ENCODE data around the gene ANXA10. TPM values are rescaled to one million over a fixed set of nuclear protein-coding genes. Genes with fewer than 3 reads are reported as not detected.

ANXA10 gene
- total and polyA plus RNA-seq, 2 experiments from 2014 or later: 0.22 to 0.44 TPM

DNA sequence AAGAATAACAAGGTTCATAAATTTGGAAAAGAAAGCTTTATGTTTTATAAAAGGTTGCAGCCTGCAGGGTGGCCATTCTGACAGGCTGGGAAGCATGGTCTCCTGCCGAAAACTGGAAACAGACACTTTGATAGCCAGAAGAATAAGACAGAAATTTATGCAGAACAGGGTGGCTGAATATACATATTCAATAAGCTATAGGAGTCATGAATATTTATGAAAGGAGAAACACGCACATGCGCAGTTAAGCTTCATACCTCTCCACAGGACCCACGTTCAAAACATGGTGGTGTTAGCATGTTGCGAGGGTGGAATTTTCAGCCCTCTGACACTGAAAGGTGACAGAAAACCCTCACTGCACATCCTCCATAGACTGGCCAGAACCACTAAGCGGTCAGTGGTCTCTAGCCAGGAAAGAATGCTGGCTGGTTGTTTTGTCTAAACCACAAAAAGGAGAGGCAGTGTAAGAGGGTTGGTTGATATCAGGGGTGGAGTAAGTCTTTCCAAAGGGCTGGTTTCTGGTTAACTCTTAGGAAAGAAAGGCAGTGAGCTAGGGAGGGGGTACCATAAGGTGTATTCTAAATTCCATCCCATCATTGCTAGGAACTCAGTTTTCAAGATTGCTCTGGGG is 58.2 kb downstream of the ANXA10 start:
- H4K20me1 ChIP-seq (ENCODE audit: insufficient read depth): no peaks in the 10 kb centered on the region
- no peak for DNase-seq
- H3K4me3 ChIP-seq: no peak overlapping the region
- no peaks in the 10 kb centered on the region for H3K79me2 ChIP-seq (ENCODE audit: insufficient read depth)
- no peak overlapping the region for H3K27ac ChIP-seq
- H2AFZ ChIP-seq: no peak overlapping the region
- no peaks in the 10 kb centered on the region for H3K36me3 ChIP-seq (ENCODE audit: low read depth)
- WGBS, 2 experiments (ENCODE audit: low coverage in 1 of 2, low lambda C conversion rate in 2 of 2, missing lambda C conversion rate in 2 of 2): 88 to 89% methylated on average over 6 of the region's 6 CpGs
- in situ Hi-C loops (cut with MboI): no loop called here
- no peaks in the 10 kb centered on the region for H3K27me3 ChIP-seq (replicated peaks; ENCODE audit: insufficient read depth)
- H3K9me3 ChIP-seq (ENCODE audit: low read depth): no peaks in the 10 kb centered on the region
- no peak overlapping the region for H3K9ac ChIP-seq
- 0 out of 2 replicates have a peak, but pooled peaks cover 4% of the 10 kb centered on the region for H3K4me1 ChIP-seq (ENCODE audit: insufficient read depth)
- H3K9me2 ChIP-seq (ENCODE audit: insufficient read depth): no peaks in the 10 kb centered on the region
- TF ChIP-seq EZH2phosphoT487 (IDR thresholded peaks at IDR 0.05; ENCODE audit: insufficient read depth, low read depth): no peak
- no peak for TF ChIP-seq EZH2 (IDR thresholded peaks at IDR 0.05; ENCODE audit: insufficient read depth, poor library complexity, severe bottlenecking)
- no peaks in the 10 kb centered on the region for H3F3A ChIP-seq (ENCODE audit: insufficient read depth)
- no peak overlapping the region for H3K4me2 ChIP-seq (ENCODE audit: unreplicated experiment)

DNA sequence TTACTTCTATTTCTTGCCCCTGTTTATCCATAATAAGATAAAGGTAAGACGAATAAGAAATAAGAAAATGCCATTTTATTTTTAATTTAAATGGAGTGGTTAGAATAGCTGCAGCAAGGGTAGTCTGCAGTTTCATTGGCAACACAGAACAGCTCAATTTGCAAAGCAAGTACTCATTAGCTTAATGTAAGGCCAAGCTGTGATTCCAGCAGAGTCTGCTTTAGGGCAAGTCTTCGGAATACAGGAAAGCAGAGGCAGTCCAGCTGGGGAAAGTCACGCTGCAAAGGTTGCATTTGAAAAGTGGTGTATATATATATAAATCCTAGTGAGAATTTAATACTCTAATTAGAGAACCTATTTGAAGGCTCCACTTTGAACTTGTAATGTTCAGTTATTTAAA is 59.0 kb downstream of the ANXA10 start:
- H3K27me3 ChIP-seq (replicated peaks; ENCODE audit: insufficient read depth): no peaks in the 10 kb centered on the region
- H3K9ac ChIP-seq: no peak overlapping the region
- H4K20me1 ChIP-seq (ENCODE audit: insufficient read depth): no peaks in the 10 kb centered on the region
- no peaks in the 10 kb centered on the region for H3K9me3 ChIP-seq (ENCODE audit: low read depth)
- no peak for TF ChIP-seq EZH2 (IDR thresholded peaks at IDR 0.05; ENCODE audit: insufficient read depth, poor library complexity, severe bottlenecking)
- TF ChIP-seq EZH2phosphoT487 (IDR thresholded peaks at IDR 0.05; ENCODE audit: insufficient read depth, low read depth): no peak
- H3K79me2 ChIP-seq (ENCODE audit: insufficient read depth): no peaks in the 10 kb centered on the region
- H3K4me1 ChIP-seq (ENCODE audit: insufficient read depth): 0 out of 2 replicates have a peak, but pooled peaks cover 4% of the 10 kb centered on the region
- H3K9me2 ChIP-seq (ENCODE audit: insufficient read depth): no peaks in the 10 kb centered on the region
- DNase-seq: no peak
- in situ Hi-C loops (cut with MboI): no loop called here
- no peaks in the 10 kb centered on the region for H3K36me3 ChIP-seq (ENCODE audit: low read depth)
- H3K4me2 ChIP-seq (ENCODE audit: unreplicated experiment): no peak overlapping the region
- WGBS, 2 experiments (ENCODE audit: low coverage in 1 of 2, low lambda C conversion rate in 2 of 2, missing lambda C conversion rate in 2 of 2): 49 to 56% methylated on average over 3 of the region's 3 CpGs
- H3F3A ChIP-seq (ENCODE audit: insufficient read depth): no peaks in the 10 kb centered on the region
- H3K27ac ChIP-seq: no peak overlapping the region
- H2AFZ ChIP-seq: no peak overlapping the region
- H3K4me3 ChIP-seq: no peak overlapping the region

DNA sequence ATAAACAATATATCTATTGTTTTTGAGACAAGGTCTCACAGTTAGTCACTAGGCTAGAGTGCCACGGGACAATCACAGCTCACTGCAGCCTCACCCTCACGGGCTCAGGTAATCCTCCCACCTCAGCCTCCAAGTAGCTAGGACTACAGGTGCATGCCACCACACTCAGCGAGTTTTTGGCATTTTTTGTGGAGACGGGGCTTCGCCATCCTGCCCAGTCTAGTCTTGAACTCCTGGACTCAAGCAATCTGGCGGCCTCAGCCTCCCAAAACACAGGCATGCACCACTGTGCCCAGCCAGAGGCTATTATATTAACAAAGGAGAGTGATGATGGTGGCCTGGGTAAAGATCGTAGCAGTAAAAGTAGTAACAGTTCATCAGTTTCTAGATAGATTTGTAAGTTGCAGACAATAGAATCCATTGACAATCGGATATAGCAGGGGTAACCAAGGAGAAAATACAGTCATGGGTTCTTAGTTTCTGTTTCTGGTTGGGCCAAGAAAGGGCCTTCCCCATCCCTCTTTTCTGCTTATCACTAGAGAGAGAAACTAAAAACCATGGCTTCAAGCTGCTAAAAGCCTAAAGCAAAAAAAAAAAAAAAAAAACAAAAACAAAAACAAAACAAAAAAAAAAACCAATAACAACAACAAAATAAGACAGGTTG is 60.6 kb downstream of the ANXA10 start:
- DNase-seq: no peak
- Histone ChIP-seq H3K79me2 (ENCODE audit: insufficient read depth) (no peaks in the 10 kb centered on the region), H3K9me3 (ENCODE audit: low read depth) (no peaks in the 10 kb centered on the region), H3F3A (ENCODE audit: insufficient read depth) (no peaks in the 10 kb centered on the region), H3K4me1 (ENCODE audit: insufficient read depth) (0 out of 2 replicates have a peak, but pooled peaks cover 4% of the 10 kb centered on the region), H2AFZ (peak overlapping the region; percentile 73), H3K9ac (no peak overlapping the region), H3K36me3 (ENCODE audit: low read depth) (no peaks in the 10 kb centered on the region), H3K9me2 (ENCODE audit: insufficient read depth) (no peaks in the 10 kb centered on the region), H3K27me3 (replicated peaks; ENCODE audit: insufficient read depth) (no peaks in the 10 kb centered on the region), H3K4me2 (ENCODE audit: unreplicated experiment) (peak overlapping the region; percentile 70), H3K27ac (no peak overlapping the region), H4K20me1 (ENCODE audit: insufficient read depth) (no peaks in the 10 kb centered on the region), H3K4me3 (0 out of 2 replicates have a peak overlapping the region, but pooled peaks have one; percentile 64)
- TF ChIP-seq EZH2phosphoT487 (IDR thresholded peaks at IDR 0.05; ENCODE audit: insufficient read depth, low read depth): no peak
- no peak for TF ChIP-seq EZH2 (IDR thresholded peaks at IDR 0.05; ENCODE audit: insufficient read depth, poor library complexity, severe bottlenecking)
- WGBS, 2 experiments (ENCODE audit: low coverage in 1 of 2, low lambda C conversion rate in 2 of 2, missing lambda C conversion rate in 2 of 2): 81 to 86% methylated on average over 8 of the region's 8 CpGs
- in situ Hi-C loops (cut with MboI): no loop called here

DNA sequence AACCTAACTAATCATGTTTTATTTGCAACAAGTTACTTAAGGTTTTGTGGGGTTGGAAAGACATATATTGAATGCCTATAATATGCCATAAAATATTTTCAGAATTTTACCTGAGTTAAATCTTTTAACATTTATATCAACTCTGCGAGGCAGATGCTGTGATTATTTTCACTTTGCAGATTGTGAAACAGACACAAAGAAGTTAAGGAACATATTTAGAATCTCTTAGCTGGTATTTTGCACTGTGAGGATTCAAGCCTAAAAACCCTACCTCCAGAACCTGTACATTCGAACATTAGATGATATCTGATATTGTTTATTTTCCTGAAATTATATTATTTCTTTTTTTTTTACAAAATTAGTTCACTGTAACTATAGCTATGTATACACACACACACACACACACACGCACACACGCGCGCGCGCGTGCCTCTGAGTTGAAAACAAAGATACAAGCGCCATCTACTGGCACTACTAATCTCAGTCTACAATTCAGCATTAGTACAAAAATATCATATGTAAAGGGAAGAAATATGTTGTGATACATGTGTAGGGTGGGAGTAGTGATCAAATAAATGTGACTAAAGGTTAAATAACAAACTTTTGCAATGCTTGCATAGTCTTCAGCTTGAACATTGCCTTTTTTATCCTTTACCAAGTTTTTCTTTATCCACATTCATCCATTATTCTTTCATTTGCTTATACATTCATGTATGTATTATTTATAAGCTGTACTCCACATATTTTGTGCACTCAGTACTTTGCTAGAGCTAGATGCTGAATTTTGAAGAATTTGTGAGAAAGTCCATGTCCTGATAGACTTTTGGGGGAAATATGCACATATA is 61.5 kb downstream of the ANXA10 start:
- in situ Hi-C loops (cut with MboI): no loop called here
- H3K27ac ChIP-seq: no peak overlapping the region
- H3K9me3 ChIP-seq (ENCODE audit: low read depth): no peaks in the 10 kb centered on the region
- H3K4me1 ChIP-seq (ENCODE audit: insufficient read depth): 0 out of 2 replicates have a peak, but pooled peaks cover 4% of the 10 kb centered on the region
- 0 out of 2 replicates have a peak, but pooled peaks cover 7% of the 10 kb centered on the region for H3F3A ChIP-seq (ENCODE audit: insufficient read depth)
- no peaks in the 10 kb centered on the region for H4K20me1 ChIP-seq (ENCODE audit: insufficient read depth)
- H3K9me2 ChIP-seq (ENCODE audit: insufficient read depth): no peaks in the 10 kb centered on the region
- no peaks in the 10 kb centered on the region for H3K79me2 ChIP-seq (ENCODE audit: insufficient read depth)
- H3K27me3 ChIP-seq (replicated peaks; ENCODE audit: insufficient read depth): no peaks in the 10 kb centered on the region
- H3K9ac ChIP-seq: peak overlapping the region; percentile 50
- peak; percentile 80 for DNase-seq
- TF ChIP-seq EZH2phosphoT487 (IDR thresholded peaks at IDR 0.05; ENCODE audit: insufficient read depth, low read depth): no peak
- no peak for TF ChIP-seq EZH2 (IDR thresholded peaks at IDR 0.05; ENCODE audit: insufficient read depth, poor library complexity, severe bottlenecking)
- 1 to 4% methylated on average over 10 of the region's 10 CpGs for WGBS, 2 experiments (ENCODE audit: low coverage in 1 of 2, low lambda C conversion rate in 2 of 2, missing lambda C conversion rate in 2 of 2)
- H3K36me3 ChIP-seq (ENCODE audit: low read depth): no peaks in the 10 kb centered on the region
- H2AFZ ChIP-seq: peak overlapping the region; percentile 73
- peak overlapping the region; percentile 64 for H3K4me3 ChIP-seq
- peak overlapping the region; percentile 70 for H3K4me2 ChIP-seq (ENCODE audit: unreplicated experiment)
